Activated CD4-positive, CD25-positive, alpha-beta regulatory T cell treated with anti-CD3 and anti-CD28 coated beads, Interleukin-2, amount 50 U/mL, for 72 hours (primary cell): ENCODE results near the gene RUVBL1.
A peak's percentile ranks its signal among the peaks of the same experiment; 100 is the strongest.

Experiments
- DNase-seq: peaks from one replicate; pipeline ENCODE4 v3.0.0; 2021

Gene RUVBL1

GRCh38 chr3:128131897-128132646, 8.5 kb upstream of the RUVBL1 start:
- DNase-seq, result no peak

- no peak for DNase-seq
Observed at GRCh38 chr3:128128251-128128650, 4.6 kb upstream of the RUVBL1 start.

- DNase-seq, result no peak
Observed at GRCh38 chr3:128127236-128127635, 3.6 kb upstream of the RUVBL1 start.

GRCh38 chr3:128123156-128123537, 465 bp downstream of the RUVBL1 start:
- no peak for DNase-seq

DNA sequence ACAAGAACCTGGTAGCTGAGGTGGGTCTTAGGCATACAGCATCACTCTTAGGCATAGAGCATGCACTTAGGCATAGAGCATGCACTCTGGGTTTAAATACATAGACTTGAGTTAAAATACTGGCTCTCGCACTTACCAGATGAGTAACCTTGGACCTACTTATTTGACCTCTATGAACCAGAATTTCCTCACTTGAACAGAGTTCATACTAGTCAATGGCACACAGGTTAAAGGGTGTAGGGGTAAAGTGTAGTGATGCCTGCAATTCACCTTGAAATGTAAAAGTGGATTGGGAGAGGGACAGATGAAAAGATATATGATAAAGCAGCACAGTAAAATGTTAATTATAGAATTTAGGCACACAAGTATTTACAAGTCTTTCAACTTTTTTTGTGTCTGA, 1.6 kb downstream of the RUVBL1 start:
- no peak for DNase-seq

GRCh38 chr3:128113817-128114794, 9.5 kb downstream of the RUVBL1 start:
- DNase-seq, result no peak

- DNase-seq, result no peak
Observed at GRCh38 chr3:128112357-128112968, 11.1 kb downstream of the RUVBL1 start.

GRCh38 chr3:128111147-128111546, 12.5 kb downstream of the RUVBL1 start:
- DNase-seq, result no peak

DNA sequence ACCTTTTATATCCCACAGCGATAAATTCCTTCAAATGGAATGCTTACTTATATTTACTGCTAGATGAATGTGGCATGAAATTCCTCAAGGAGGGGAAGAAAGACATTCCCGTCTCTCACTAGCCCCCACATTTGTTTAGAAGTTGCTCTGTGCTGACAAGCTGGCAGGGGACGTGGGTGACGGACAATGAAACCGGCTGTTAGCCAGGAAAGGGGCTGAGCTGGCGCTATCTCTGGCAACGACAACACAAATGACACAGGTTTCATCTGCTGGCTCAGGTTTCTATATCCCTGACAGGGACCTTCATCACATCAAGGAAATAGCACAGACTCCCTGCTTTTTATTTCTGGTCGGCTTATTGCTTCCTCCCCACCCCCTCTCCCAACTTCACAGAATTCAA, 15.8 kb downstream of the RUVBL1 start:
- no peak for DNase-seq

GRCh38 chr3:128103136-128103676, 20.4 kb downstream of the RUVBL1 start:
- no peak for DNase-seq

DNA sequence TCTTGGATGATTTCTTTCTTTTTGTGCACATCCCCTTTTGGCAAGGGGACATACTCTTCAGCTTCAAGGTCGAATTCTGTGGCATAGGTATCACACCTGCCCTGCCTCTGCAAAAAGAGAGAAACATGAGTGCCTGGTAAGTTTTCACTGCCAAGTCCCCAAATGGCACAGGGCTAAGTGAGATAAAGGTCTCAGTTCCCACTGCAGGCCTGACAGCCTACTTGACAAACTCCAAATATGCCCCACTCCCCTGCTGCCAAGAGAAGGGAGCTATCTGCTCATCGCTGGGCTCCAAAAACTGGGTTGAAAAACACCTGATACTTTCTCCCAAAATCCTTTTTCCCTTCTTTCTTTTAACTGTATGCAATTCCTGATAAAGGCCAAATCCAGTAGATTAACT, 23.0 kb downstream of the RUVBL1 start:
- no peak for DNase-seq

DNA sequence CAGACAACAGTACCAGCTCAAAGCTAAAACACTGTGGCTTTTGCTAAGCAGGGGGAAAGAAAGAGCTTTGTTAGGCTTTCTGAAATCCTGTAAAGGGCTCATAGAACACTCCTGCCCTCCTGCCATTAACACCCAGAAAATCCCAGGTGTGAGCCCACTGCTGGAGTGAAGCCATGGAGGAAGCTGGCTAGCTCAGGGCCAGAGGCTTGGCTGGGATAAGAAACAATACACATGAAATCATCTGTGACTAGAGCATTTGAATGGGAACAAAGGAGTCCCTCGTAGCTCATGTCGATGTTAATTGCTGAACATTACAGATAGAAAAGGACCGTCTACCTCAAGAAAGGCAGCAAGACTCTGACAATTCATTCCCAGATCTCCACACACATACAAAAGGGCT, 23.5 kb downstream of the RUVBL1 start:
- no peak for DNase-seq

GRCh38 chr3:128098234-128098633, 25.4 kb downstream of the RUVBL1 start:
- no peak for DNase-seq

- DNase-seq, result peak; percentile 80
Observed at GRCh38 chr3:128095222-128095703, 28.3 kb downstream of the RUVBL1 start.

- no peak for DNase-seq
Observed at GRCh38 chr3:128094295-128095151, 29.1 kb downstream of the RUVBL1 start.

GRCh38 chr3:128091586-128091985, 32.0 kb downstream of the RUVBL1 start:
- DNase-seq, result no peak

DNA sequence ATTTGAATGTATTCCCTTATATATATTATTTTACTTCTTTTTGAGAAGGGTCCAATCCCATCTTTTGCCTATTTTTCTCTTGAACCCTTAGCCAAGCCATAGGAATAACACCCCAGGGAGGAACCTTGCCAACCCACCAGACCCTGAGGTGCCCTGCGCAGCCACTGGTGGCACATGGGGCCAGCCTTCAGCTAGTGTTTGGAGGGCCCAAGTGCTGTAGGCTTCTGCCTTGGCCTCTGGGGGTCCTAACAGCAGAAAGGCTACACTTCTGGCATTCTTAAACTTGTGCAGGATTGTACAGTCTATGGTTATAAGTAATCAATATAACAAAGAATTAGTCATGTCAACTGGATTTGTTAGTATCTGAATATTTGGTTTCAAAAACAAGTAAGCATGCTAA, 34.5 kb downstream of the RUVBL1 start:
- DNase-seq, result no peak

GRCh38 chr3:128084675-128085021, 39.0 kb downstream of the RUVBL1 start:
- DNase-seq, result peak; percentile 5

GRCh38 chr3:128083980-128084674, 39.5 kb downstream of the RUVBL1 start:
- no peak for DNase-seq

GRCh38 chr3:128083396-128083795, 40.2 kb downstream of the RUVBL1 start:
- DNase-seq, result peak; percentile 5

GRCh38 chr3:128082546-128082945, 41.1 kb downstream of the RUVBL1 start:
- DNase-seq, result peak; percentile 11

- DNase-seq, result no peak
Observed at GRCh38 chr3:128081846-128082245, 41.8 kb downstream of the RUVBL1 start.
